GM21367 (cell line): ENCODE measurements around the gene NFKB2.

Source experiments
- ATAC-seq: cut with Tn5 transposase; IDR thresholded peaks from one replicate; pipeline ENCODE4 v1.9.1; 2021; ENCODE audit not compliant: unreplicated experiment

The NFKB2 gene

GRCh38 chr10:102407425-102408130, 12.1 kb downstream of the NFKB2 start:
- no peak for ATAC-seq

DNA sequence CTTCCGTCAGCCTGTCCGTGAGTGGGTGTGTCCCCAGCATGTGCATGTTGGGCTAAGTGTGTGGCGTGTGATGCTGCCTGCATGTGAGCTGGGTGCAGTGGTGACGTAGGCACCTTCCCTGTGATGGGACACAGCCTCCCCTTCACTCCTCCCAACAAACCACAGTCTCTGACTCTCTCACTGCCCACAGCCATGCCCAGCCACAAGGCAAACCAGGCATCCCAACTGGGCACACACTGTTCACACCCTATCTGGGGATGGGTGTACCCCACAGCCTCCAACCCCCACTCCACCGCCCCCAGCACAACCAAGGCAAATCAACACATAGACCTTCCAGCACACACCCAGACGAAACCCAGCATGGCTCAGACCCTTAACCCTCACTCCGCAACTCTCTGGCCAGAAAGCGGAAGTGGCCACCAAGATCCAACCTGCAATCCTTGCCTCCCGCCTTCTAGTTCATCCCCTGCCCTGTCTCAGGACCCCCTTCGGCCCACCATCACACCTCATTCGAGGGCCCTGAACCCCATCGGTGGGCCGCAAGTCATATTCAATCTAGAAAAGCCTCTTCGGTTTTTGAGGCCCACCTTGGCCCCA, 12.7 kb downstream of the NFKB2 start:
- no peak for ATAC-seq

GRCh38 chr10:102408728-102409603, 13.5 kb downstream of the NFKB2 start:
- no peak for ATAC-seq

DNA sequence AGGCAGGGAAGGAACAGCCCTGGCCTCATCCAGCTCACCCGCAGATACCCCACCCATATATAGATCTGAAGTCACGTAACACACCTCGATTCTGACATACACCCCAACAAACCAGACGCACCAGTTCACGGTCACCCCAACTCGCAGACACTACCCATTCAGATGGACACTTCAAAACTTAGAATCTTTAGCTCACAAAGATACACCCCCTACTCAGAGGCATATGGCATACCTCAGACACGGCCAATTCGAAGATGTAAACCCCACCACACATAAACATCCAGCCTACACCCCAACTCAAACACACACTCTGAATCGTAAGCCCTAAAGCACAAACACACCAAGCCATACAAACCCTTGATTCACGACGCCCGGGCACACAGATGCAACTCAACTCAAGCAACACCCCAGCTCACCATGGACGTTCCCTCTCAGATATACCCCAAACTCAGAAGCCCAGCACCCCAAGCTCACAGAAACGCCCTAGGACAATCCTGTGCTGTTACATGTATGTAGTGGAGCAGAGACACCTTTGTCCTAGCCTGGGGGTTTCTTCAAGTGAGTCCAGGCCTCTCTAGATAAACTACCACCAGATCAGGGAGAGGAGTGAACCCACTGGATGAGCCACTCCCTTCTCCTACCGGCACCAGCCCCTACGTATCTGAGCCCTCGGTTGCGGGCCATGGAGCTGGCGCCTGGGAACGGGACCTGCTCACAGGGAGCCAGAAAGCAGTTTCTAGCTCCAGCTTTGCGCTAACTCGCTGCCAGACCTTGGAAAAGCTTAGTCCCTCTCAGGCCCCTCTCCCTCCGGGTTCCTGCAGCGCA, 14.3 kb downstream of the NFKB2 start:
- no peak for ATAC-seq

GRCh38 chr10:102410429-102411073, 15.0 kb downstream of the NFKB2 start:
- ATAC-seq = no peak

GRCh38 chr10:102411341-102412255, 16.1 kb downstream of the NFKB2 start:
- ATAC-seq = no peak

DNA sequence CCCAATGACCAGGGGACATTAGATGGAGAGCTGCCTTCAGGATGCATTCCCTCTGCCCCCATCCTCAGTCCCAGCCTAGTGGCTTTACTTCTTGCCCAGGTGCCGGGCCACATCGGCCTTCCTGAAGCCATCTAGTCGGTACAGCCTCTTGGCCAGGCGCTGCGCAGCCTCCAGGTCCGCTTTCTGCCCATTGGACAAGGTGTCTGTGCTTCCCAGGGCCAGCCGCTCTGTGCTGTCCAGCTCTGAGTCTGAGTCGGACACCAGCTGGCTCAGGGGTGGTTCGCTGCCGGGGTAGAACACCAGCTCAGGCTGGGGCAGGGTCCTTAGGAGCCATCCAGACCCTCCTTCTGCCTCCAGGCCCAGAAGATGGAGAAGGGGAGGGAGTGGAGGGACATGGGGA, 16.8 kb downstream of the NFKB2 start:
- ATAC-seq = no peak

DNA sequence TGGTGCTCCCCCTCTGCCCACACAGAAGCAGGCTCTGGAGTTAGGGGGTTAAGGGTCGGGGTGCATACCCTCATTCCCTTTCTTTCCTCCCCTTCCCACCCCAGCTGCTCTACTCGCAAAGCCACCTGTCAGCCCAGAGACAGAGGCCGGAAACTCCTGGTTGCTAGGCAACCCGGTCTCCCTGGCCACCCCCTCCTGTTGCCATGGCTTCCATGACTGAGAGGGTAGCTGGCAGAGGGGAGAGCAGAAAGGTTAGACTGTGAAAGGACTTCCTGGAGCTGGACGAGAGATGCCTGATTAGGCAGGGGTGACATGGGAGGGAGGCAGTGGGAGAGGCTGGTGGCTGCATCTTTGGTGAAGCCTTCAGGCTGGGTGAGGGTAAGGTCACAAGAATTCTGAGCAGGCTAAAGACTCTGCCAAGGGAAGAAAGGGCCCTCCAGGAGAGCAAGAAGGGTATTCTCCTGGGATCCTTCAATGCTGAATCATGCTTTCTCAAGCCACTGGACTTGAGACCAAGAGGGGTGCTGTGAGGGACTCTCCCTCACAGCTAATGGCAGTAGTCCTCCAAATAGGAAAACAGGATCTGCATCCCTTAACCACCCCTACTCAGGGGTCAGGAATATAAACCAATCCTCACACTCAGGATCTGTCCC, 17.7 kb downstream of the NFKB2 start:
- ATAC-seq = no peak

- no peak for ATAC-seq
Observed at GRCh38 chr10:102413806-102414561, 18.5 kb downstream of the NFKB2 start.

- ATAC-seq = no peak
Observed at GRCh38 chr10:102414749-102415148, 19.2 kb downstream of the NFKB2 start.

DNA sequence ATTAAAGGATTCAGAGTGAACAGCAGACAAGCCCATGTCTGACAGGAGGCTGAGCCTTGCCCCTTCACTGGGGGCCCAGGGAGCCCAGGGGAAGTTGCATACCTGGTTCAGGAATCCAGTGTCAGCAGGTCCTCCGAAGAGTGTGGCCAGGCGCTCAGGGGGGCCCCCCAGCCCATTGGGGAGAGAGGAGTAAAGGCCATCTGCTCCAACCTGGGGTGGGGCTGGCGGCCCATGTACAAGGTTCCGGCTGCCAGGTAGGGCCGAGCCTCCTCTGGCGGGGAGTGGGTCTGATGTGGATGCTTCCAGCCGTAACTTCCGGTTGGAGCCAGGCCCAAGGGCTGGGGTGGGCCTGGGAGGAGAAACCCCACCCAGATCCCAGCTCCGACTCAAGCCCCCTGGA, 20.8 kb downstream of the NFKB2 start:
- ATAC-seq = no peak

DNA sequence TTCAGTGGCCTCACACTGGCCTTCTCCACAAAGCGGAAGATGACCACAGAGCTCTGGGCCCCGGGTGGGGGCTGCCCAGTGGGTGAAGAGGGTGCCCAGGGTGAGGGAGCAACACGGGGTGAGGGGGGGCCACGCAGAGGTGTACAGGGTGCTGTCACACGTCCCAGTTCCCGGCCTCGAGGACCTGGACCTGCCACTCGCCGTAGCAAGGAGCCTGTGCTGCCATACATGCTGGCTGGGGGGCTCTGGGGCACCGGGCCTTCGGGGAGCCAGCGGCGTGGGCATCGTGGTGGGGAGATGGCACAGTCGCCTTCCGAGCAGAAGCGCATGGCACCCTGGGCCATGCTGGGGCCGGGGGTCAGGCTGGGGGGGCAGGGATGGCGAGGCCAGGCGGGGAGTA, 21.2 kb downstream of the NFKB2 start:
- no peak for ATAC-seq

DNA sequence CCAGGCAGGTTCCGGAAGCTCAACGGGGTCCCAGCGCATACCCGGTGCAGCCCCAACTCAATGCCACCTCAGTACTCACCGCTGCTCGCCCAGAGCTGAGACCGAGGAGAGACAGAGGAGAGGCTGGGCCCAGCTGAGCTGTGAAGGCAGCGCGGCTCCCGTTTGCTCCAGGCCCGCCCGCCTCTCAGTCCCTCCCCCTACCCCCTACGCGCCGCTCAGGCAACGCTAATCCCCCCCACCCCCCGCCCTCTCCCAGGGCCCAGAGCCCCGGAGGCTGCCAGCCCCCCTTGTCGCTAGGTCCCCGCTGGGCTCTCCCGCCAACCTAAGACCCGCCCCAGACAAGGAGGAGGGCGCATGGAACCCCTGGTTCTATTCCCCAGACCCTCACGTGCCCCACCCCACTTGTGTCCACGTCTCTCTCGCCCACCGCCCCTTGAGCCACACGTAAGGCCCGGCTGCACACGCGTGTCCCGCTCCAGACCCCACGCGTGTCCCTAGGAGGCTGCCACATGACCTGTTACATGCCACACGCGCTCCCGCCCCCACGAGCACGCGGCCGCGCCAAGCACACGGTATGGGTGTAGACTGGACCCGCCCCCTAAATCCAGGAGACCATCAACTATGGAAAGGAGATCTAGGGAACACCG, 23.2 kb downstream of the NFKB2 start, which contains the start of gene PSD:
PSD (minus strand) TSS at position 164 of the 647 bp plus-strand sequence. CDS start 1,747 bp downstream, outside the sequence.
- no peak for ATAC-seq

DNA sequence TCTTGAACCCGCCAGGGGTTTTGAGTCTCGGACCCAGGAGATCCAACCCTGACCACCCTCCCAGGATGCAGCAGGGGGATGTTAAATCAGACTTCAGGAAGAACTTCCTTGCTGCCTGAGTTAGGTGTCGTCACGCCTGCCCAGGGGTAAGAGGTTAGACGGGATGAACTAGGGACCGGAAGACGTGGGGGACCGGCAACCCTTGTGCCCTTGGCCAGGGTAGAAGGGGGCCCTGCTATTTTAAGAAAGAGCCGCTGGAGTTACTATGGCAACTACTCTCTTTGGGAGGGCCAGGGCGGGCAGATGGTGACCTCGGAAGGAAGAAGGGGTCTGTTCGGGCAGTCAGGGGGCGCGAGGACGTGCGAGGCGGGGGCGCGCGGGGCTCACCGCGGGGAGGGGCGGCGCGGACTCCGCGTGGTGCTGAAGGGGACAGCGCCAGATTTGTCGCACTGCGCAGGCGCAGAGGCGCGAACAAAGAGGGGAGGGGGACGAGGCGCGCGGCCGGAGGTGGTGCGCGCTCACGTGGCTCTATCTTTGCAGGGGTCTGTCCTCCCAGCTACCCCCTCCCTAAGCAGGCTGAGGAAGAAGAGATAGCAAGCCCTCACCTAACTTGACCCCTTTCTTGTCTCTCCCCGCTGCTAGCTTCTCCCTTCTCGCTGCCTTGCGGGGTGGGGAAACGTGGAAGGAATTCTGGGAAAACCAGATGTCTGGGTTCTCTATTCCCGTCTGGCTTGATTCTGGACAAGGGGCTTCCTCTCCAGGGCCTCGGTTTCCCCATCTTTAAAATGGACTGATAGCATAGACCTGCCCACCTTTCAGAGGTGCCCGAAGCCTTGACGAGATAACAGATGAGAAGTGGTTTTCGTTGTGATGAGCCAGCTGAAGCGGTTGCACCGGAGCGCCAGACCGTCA, 24.0 kb downstream of the NFKB2 start:
- ATAC-seq = no peak

GRCh38 chr10:102420181-102420713, 24.7 kb downstream of the NFKB2 start:
- no peak for ATAC-seq
